ENCODE data around the gene KCNK10. TPM values are rescaled to one million over a fixed set of nuclear protein-coding genes. Genes with fewer than 3 reads are reported as not detected.

The KCNK10 gene
- total RNA-seq, 1 experiment from 2014 or later: 0.96 TPM

DNA sequence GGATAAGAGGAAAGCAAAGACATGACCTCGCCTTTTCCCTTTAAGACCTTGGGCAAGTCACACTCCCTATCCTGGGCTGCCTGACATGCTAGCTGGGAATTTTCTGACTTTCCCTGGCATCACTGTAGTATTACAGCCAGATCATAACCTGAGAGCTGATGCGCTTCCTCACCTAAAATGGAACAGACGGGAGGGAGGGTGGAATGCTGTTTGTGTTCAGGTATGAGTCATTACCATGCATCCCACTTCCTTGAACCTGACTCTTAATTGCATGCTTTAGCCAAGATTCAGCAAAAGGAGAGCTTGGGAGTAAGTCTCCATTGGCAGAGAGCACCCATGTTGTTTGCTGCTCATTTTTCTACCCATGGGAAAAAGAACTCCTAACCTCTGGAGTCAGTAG lies 156.5 kb downstream of the KCNK10 start (continued):
- TF ChIP-seq AFF4 (CRISPR knock-in tag; IDR thresholded peaks at IDR 0.05; ENCODE audit: borderline replicate concordance) (no peak), KAT7 (CRISPR knock-in tag; IDR thresholded peaks at IDR 0.05; ENCODE audit: borderline replicate concordance) (no peak), ZNF317 (CRISPR knock-in tag; IDR thresholded peaks at IDR 0.05; ENCODE audit: borderline replicate concordance, low read depth) (no peak), ZNF138 (CRISPR knock-in tag; conservative IDR thresholded peaks at IDR 0.05) (no peak), FOXP1 (CRISPR knock-in tag; IDR thresholded peaks at IDR 0.05; ENCODE audit: borderline replicate concordance) (no peak)

DNA sequence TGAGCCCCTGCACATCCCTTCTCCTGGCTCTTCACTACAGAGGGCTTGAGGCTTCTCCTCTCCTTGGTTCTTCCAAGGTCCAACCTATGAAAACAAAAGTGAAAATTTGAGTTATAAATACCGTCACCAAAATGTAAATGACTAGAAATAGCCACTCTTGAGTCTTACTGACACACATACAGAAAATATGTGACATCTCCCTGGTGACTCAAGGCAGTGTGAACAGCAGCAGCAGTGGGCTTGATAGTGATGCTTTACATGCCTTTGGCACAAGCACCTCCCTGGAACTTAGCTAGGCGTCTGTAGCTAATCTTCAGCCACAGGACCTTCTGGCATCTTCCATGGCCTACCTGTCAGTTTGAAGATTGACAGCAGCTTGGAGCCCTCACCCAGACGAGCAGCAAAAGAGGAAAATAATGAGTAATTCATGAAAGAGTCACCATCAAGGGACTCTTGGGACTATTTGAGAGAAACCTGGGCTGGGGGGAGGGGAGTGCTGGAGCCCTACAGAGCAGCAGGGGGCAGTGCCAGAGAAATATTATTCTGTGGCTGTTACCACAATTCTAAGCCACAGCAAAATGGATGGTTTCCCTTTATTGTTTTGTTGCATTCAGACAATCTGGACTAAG lies 158.0 kb downstream of the KCNK10 start:
- Mint-ChIP-seq H3K36me3 (no peaks in the 10 kb centered on the region), H3K4me1 (peaks cover 10% of the 10 kb centered on the region), H3K9me3 (no peaks in the 10 kb centered on the region; the same call in 1 of the 2 replicates), H3K27me3 (ENCODE audit: low read depth) (no peaks in the 10 kb centered on the region; the same call in 1 of the 2 replicates), H3K27ac (no peak overlapping the region), H3K4me3 (no peak overlapping the region)
- POLR2A ChIA-PET: no interaction called here
- CTCF ChIA-PET: interaction anchor here (1.4 kb wide), 1 partner anchor 24 kb away, joined by 5 read pairs; no protein-coding TSS in a partner anchor
- ATAC-seq (no peak), DNase-seq (ENCODE audit: low spot score) (no peak)
- no peak for TF ChIP-seq AR (CRISPR knock-in tag; IDR thresholded peaks at IDR 0.05)
- TF ChIP-seq GRHL2 (CRISPR knock-in tag; IDR thresholded peaks at IDR 0.05; ENCODE audit: insufficient replicate concordance, severe bottlenecking): no peak

DNA sequence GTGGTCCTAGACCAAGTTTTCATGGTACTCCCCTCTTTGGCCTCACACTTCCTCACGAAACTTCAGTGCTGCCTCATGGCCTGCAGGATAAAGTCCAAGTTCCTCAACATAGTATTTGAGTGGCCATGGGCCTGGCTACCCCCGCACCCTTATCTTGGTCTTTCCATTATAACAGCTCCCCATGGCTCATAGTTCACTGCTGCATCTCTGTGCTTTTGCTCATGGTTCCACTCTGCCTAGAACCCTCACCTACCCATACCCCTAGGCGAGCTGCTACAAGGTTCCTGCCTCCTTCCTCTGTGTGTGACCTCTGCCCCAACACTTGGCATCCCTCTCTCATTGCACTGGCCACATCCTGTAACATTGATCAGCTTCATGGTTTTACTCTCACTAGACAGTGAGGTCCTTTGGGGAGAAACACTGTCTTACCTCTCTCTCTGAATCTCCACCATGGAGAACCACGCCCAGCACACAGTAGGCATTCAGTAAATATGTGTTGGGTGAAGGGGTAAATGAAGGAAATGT lies 159.3 kb downstream of the KCNK10 start:
- Mint-ChIP-seq H3K27ac (no peak overlapping the region), H3K9me3 (no peaks in the 10 kb centered on the region; the same call in 1 of the 2 replicates), H3K27me3 (ENCODE audit: low read depth) (no peaks in the 10 kb centered on the region; the same call in 1 of the 2 replicates), H3K36me3 (no peaks in the 10 kb centered on the region), H3K4me1 (peaks cover 10% of the 10 kb centered on the region), H3K4me3 (no peak overlapping the region)
- no peak for DNase-seq (ENCODE audit: low spot score)
- TF ChIP-seq ATF1 (CRISPR knock-in tag; IDR thresholded peaks at IDR 0.05) (no peak), SOX15 (CRISPR knock-in tag; IDR thresholded peaks at IDR 0.05) (no peak), ERG (CRISPR knock-in tag; IDR thresholded peaks at IDR 0.05) (no peak)
- ATAC-seq: no peak
- POLR2A ChIA-PET: no interaction called here
- CTCF ChIA-PET: interaction anchor here (0.8 to 1.4 kb wide), 2 partner anchors 26 to 150 kb away, joined by 3 to 5 read pairs; no protein-coding TSS in a partner anchor

DNA sequence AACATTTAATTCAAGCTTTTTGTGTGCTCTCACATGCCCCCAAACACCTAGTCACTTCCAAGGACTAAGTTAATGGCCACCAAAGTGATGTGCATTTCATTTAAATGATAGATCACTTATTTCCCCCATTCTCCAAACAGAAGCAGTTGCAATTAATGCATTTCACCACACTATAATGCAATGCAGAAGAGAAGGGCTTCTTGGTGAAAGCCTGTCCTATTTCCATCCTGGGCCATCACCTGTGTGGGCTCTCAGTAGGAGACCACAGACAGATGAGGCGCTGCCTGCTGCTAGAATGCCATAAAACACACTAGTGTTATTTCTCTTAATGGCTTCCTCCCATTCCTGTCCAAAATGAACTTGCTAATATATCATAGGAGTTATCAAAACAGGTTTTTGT lies 166.9 kb downstream of the KCNK10 start:
- DNase-seq (ENCODE audit: low spot score): no peak
- no peaks in the 10 kb centered on the region for H3K36me3 Mint-ChIP-seq
- no peak for ATAC-seq
- ChIA-PET CTCF (interaction anchor here (2.4 kb wide), 1 partner anchor 12 kb away, joined by 7 read pairs; no protein-coding TSS in a partner anchor), POLR2A (no interaction called here)
- no peak overlapping the region for H3K27ac Mint-ChIP-seq
- H3K4me3 Mint-ChIP-seq: no peak overlapping the region
- H3K4me1 Mint-ChIP-seq: no peaks in the 10 kb centered on the region
- H3K27me3 Mint-ChIP-seq (ENCODE audit: low read depth): 0 out of 2 replicates have a peak, but pooled peaks cover 2% of the 10 kb centered on the region
- no peaks in the 10 kb centered on the region for H3K9me3 Mint-ChIP-seq
- TF ChIP-seq TEAD4 (CRISPR knock-in tag; IDR thresholded peaks at IDR 0.05) (no peak), E2F4 (CRISPR knock-in tag; IDR thresholded peaks at IDR 0.05; ENCODE audit: borderline replicate concordance, low read depth) (no peak), OVOL2 (CRISPR knock-in tag; IDR thresholded peaks at IDR 0.05; ENCODE audit: borderline replicate concordance) (no peak), CBFB (CRISPR knock-in tag; IDR thresholded peaks at IDR 0.05; ENCODE audit: low read depth) (no peak), ZNF416 (CRISPR knock-in tag; IDR thresholded peaks at IDR 0.05) (no peak)
- TF ChIP-seq, protein P1, sequence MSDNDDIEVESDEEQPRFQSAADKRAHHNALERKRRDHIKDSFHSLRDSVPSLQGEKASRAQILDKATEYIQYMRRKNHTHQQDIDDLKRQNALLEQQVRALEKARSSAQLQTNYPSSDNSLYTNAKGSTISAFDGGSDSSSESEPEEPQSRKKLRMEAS (CRISPR knock-in tag; IDR thresholded peaks at IDR 0.05): no peak
- TF ChIP-seq, protein P2, sequence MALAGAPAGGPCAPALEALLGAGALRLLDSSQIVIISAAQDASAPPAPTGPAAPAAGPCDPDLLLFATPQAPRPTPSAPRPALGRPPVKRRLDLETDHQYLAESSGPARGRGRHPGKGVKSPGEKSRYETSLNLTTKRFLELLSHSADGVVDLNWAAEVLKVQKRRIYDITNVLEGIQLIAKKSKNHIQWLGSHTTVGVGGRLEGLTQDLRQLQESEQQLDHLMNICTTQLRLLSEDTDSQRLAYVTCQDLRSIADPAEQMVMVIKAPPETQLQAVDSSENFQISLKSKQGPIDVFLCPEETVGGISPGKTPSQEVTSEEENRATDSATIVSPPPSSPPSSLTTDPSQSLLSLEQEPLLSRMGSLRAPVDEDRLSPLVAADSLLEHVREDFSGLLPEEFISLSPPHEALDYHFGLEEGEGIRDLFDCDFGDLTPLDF (CRISPR knock-in tag; IDR thresholded peaks at IDR 0.05): no peak
